NCI-H2081 (cell line): ENCODE measurements around the gene PAFAH1B1.
"Not testable (repeated sequence)": the region's sequence is repeated elsewhere in the genome, so short reads cannot be mapped to it uniquely, and the experiment has no call there.

ENCODE experiments used
- DNase-seq, 2 experiments: peaks; one replicate each; lab custom pipeline; 2025; lab: John Stamatoyannopoulos, UW

PAFAH1B1 gene

GRCh38 chr17:2689411-2690164 lies 96.1 kb downstream of the PAFAH1B1 start:
- no peak for DNase-seq

- no peak for DNase-seq
Observed at GRCh38 chr17:2690165-2691068, 97.0 kb downstream of the PAFAH1B1 start.

GRCh38 chr17:2691069-2691871 lies 97.8 kb downstream of the PAFAH1B1 start:
- DNase-seq: no peak

- no peak for DNase-seq
Observed at GRCh38 chr17:2691965-2692780, 98.7 kb downstream of the PAFAH1B1 start.

- DNase-seq: no peak
Observed at GRCh38 chr17:2692781-2693135, 99.3 kb downstream of the PAFAH1B1 start.

GRCh38 chr17:2693561-2694380 lies 100.3 kb downstream of the PAFAH1B1 start:
- DNase-seq: no peak

- no peak for DNase-seq
Observed at GRCh38 chr17:2694381-2695242, 101.2 kb downstream of the PAFAH1B1 start.

GRCh38 chr17:2695243-2695960 lies 101.9 kb downstream of the PAFAH1B1 start:
- DNase-seq: no peak

GRCh38 chr17:2695961-2696760 lies 102.7 kb downstream of the PAFAH1B1 start:
- DNase-seq: no peak

GRCh38 chr17:2697611-2698162 lies 104.2 kb downstream of the PAFAH1B1 start:
- no peak for DNase-seq

GRCh38 chr17:2699216-2699805 lies 105.9 kb downstream of the PAFAH1B1 start:
- not testable (repeated sequence) for DNase-seq

- DNase-seq: no peak
Observed at GRCh38 chr17:2700030-2700490, 106.6 kb downstream of the PAFAH1B1 start.

GRCh38 chr17:2700491-2701141 lies 107.2 kb downstream of the PAFAH1B1 start:
- no peak for DNase-seq

- DNase-seq: no peak
Observed at GRCh38 chr17:2701161-2701995, 107.9 kb downstream of the PAFAH1B1 start.

- DNase-seq: no peak
Observed at GRCh38 chr17:2701996-2702741, 108.7 kb downstream of the PAFAH1B1 start.
